ENCODE measurements around the gene EEF1AKMT2.
A peak's percentile ranks its signal among the peaks of the same experiment; 100 is the strongest.
"Not testable (repeated sequence)": the region's sequence is repeated elsewhere in the genome, so short reads cannot be mapped to it uniquely, and the experiment has no call there.

The EEF1AKMT2 gene

DNA sequence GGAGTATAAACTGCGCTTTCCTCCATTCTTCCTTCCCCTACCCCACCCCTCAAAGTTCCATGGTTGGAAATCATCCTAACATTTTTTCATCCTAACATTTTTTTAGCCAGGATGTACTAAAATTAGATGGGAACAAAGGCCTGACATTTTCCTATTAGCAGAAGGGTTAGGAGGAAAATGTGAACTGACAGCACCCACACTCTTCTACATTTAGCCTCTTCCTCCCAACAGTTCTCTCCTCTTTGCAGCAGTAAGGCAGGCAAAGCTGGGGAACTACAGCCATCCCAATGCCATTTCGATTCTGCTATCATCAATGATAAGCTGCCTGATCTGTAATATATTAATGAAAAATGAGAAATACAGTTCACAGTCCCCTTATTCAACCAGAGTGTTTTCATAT lies 36.1 kb downstream of the EEF1AKMT2 start:
- no peak for DNase-seq (ENCODE audit: low read depth)

DNA sequence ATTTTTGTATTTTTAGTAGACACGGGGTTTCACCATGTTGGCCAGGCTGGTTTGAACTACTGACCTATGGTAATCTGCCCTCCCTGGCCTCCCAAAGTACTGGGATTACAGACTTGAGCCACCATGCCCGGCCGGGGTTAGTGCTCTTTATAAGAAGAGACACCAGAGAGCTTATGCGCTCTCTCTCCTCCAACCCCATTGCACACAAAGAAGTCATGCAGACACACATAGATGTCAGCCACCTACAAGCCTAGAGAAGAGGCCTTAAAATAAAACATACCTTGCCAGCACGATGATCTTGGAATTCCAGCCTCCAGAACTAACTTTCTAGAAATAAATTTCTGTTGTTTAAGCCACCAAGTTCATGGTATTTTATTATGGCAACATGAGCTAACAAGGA lies 37.5 kb downstream of the EEF1AKMT2 start:
- no peak for DNase-seq (ENCODE audit: low read depth)

DNA sequence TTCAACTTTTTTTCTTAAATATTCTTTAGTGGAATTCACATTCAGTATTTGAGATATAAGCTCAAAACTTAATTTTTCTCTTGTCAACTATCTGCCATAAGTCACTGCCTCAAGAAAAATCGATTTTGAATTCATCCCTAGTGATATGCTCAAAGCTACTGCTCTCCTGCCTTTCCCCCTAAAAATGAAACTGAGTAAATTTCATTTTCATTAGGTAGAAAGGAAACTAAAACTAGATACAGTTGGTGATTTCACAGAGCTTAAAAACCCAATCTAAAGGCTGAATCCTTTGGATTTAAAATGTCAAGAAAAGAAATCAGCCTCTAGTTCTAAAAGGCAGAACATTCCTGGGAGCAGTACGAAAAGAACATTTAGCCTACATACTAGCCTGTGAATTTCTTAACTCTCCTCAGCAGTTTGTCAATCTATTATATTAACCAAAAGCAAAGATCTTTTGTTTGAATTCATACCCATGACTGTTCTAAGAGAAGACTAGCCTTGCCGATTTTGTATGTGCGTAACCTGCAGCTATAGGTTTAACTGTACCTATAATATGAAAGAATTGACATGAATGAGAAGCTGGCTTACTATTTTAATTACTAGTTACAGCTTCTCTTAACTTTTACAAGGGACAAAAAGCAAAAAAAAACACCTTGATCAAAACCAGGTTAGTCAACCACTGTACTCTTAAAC lies 42.6 kb downstream of the EEF1AKMT2 start:
- DNase-seq (ENCODE audit: low read depth), result no peak

DNA sequence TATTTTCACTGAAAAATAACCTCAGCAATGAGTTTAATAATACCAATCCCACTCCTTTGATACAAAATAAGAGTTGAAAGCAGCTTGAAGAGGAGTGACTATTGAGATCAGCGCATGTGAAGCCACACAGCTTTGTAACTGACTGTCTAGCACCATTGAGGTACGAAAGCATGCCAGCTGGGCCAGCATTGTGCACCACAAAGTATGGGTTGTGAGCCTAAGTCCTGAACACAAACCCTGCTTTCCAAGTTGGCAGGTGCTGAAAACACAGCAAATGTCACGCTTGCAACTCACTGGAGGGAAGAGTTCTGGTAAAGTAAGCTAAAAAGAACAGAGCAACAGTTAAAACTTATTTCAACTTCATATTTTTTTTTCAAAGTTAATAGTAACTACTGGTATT lies 43.5 kb downstream of the EEF1AKMT2 start:
- DNase-seq (ENCODE audit: low read depth), result no peak

DNA sequence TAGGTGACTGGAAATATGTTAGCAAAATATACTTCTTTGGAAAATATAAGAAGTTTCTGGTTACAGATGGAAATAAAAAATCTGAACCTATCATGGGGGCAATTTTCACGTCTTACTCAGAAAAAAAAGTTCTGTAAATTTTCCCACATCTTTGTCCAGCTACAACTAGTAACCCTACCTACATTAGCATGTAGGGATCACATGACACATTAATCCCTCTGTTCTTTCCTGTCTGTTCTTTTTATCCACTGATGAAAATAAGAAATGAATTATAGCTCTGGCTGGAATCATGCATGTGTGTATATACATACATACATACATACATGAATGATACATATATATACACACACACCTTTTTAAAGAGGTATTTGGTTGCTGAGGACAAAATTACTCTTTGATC lies 43.9 kb downstream of the EEF1AKMT2 start:
- DNase-seq (ENCODE audit: low read depth), result no peak

DNA sequence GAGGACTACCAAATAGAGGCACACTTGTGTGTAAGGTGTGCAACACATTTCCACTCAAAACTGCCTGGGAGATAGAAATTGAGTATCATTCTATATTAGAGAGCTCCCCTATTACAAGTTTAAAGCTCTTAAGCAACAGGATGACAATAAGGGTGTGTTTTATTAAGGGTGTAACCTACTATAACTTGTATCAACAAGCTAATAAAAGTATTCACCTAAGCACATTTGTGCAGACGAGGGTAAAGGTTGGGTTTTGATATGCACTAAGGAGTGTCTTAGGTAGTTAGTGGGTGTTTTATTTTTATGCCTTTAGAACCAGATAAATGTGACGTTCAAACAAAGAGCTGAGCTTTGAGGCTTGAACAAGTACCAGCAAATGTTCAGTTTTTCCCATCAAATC lies 44.7 kb downstream of the EEF1AKMT2 start:
- DNase-seq (ENCODE audit: low read depth), result no peak

DNA sequence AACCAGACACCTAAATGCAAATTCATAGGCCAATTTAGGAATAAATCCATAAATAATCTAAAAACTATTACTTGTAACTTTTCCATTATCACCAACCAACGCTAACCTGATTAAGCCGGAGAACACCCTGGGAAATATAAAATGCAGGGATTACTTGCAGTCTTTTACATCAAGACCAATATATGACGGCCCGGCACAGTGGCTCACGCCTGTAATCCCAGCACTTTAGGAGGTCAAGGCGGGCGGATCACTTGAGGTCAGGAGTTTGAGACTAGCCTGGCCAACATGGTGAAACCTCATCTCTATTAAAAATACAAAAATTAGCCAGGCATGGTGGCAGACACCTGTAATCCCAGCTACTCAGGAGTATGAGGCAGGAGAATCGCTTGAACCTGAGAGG lies 45.2 kb downstream of the EEF1AKMT2 start:
- not testable (repeated sequence) for DNase-seq (ENCODE audit: low read depth)

DNA sequence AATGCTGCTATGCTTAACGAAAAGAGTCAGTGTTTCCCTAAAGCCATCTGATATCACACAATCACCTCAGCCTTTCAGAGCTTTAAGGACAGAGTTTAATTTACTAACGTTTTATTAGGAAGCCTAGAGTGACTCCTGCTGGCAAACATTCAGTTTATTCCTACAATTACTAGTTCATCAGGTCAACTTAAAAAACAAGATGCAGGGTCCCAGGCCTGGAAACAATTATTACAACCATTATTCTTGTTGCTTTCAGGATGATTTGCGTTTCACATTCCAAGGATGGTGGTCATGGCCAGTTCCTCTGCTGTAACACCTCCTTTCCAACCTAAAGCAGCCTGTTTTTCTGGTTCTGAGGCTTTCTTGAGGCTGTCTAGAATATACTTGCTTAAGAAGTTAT lies 46.0 kb downstream of the EEF1AKMT2 start:
- DNase-seq (ENCODE audit: low read depth), result no peak

DNA sequence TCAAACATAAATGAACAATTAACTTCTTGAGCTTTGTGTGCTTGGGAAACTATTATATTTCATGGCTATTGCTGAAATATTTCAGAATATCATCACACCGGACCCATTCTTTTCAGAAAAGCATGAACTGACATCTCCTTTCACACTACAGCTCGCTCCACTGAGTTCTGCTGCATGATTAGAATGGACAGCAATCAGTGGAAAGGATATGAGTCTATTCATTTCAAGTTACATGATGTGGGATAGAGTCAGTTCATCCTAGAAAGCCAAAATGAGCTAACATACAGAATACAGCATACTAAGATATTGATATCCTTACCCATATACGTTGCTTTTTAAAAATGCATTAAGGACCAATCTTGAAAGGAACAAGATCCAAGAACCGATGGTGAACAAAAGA lies 46.4 kb downstream of the EEF1AKMT2 start:
- DNase-seq (ENCODE audit: low read depth), result no peak

DNA sequence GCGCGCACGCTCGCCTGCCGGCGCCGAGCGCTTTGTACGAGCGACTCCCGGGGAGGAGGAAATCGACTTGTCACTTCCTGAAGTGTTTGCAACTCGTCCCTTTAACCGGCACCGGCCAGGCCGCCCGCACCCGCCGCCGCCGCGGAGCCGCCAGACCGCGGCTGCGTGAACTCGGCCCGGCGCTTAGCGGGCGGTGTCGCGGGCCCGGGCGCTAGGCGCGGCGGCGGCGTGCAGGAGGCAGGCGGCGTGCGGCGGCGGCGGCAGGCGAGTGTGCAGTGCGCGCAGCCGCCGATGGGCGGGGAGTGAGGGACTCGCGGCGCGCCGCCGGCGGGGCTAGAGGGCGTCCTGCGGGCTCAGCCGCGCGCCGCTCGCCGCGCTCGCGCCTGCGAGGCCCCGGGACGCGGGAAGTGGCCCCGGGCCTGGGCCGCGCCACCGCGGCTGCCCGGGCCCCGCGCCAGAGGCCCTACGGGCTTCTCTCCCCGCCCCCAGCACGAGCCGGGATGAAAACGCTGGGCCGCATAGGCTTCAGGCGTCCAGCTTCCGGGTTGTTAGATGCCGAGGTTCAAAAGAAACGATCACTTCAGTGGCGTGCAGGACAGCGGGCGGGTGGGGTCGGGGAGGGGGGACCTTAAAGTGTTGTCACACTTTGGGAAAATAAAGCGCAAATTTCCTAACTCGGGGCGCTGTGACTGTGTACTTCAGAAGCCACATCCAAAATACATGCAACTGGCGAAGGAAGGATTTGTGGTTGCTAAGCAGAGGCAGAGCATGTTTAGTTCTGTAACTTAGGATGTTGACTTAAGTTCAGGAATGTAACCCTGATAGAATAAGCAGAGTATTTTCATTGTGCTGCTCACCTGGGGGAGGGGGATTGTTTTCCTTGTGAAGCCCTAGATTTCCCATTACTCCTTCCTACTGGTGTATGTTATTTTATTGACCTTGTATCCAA lies 47.3 kb downstream of the EEF1AKMT2 start, which contains the start of gene FAM53B:
TSS of gene FAM53B (minus strand) at position 277 of the 949 bp plus-strand sequence. CDS start 37,665 bp downstream, outside the sequence.
- peak; percentile 74 for DNase-seq (ENCODE audit: low read depth)

DNA sequence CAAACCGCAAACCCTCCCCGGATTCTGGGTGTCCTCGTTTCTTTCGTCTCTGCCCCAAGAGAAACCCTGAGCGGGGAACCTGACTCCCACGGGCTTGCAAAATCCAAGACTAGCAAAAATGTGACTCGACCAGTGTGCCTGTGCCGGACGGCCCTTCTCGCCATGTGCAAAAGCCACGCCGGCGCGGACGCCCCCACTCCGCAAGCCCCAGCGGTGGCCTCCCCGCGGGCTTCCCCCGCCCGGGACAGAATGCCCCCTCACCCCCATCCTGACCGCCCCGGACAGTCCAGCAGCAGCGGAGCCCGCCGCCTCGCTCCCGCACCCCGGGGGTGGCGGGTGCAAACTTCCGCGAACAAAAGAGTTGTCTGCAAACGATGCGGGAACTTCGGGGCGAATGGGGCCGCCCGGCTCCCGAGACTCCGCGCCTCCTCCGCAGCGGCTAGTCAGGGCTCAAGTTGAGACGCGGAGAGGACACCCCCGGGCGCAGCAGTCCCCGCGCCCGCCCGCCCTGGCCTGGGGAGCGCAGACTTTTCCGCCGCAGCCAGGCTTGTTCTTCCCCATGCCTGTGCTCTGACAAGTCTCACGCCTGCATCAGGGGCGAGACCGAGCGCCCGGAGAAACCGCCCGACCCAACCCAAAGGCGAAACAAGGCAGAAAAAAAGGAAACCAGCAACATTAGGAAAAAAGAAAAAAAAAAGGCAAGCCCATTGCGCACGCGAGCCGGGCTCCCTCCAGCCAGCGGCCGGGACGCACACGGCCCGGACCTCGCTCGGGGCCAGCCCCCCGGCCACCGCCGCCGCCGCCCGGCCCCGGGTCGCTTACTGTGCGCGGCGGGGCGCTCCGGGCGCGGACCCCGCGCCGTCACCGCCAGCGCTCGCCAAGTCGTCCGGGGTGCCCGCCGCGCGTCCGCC lies 48.2 kb downstream of the EEF1AKMT2 start:
- DNase-seq (ENCODE audit: low read depth), result no peak

DNA sequence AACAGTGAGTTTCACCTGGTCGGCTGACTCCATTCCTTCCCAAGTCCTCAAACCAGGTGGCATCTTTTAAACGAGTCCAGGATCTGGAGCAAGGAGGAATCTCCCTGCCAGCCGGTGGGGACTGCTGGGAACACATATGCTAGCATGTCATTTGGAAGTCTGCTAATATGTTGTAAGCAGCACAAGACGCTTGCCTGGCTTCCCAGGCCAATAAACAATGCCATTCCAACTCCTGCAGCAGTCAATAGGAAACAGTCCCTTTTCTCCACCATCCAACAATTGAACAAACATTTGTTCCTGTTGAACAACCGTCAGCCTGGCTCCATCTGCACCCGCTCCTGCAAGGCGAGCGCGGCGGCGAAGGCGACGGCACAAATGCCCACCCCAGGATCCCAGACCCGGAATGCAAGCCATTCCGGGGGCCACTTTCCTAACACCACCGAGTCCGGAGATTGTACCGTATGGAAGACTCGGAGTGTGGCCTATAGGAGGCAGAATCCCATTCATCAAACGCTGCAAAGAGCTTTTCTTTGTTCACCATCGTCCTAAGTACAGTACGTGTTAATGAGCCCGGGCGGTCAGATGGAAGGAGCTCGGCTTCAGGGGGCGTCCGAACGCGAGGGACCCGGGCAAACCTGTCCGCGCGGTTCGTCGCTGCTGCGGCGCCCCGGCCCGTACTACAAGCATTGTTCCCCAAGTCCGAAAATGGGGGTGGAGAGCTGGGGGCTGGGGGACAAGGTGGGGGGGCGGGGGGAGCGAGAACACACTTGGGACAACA lies 49.1 kb downstream of the EEF1AKMT2 start:
- no peak for DNase-seq (ENCODE audit: low read depth)

DNA sequence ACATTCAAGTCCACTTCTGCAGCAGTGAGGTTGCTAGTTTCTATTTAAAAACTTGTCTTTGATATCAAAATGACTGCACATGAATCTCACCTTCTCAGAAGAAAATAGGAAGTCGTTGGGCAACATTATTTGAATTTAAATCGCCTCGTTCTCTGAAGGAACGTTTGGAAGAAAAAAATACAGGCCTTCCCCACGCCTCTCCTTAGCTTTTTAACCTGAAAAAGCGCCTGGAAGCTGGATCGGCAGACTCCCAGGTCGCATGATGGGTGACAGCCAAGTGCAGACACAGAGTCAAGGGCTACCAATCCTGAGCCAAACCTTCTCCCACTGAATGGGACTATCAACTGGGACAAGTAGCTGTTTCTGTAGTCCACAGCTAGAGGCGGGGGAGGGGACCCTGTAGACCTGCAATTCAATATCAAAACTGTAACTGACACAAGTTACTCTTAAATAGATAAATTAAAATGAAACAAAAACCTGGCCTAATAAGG lies 49.7 kb downstream of the EEF1AKMT2 start:
- DNase-seq (ENCODE audit: low read depth), result no peak

DNA sequence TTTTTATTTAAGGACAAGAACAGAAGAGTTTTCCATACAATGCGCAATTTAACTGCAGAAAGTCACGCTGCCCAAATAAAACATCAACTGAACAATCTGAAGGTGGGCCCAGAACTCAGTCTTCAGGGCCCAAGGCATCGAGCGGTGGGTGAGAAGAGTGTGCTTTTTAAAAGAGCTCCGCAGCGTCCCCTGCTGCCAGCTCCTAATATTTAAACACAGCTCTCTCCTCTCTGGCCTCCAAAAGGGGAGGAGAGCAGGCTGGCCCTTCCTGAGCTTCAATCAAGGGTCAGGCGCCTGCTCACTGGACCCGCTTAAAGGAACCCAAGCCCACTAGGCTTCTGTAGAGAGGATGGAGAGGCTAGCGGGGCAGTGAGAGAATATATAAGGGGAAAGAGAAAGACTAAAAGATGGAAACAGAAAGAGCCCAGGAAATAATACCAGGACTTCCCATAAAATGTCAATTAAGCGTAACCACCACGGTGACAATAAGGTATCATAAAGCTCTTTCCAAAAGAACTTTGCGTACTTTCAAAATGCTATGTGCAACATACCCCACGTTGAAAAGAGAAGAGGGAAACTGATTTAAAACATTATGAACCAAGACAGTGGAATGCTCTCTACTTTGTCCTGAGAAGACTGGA lies 50.3 kb downstream of the EEF1AKMT2 start:
- peak; percentile 53 for DNase-seq (ENCODE audit: low read depth)

DNA sequence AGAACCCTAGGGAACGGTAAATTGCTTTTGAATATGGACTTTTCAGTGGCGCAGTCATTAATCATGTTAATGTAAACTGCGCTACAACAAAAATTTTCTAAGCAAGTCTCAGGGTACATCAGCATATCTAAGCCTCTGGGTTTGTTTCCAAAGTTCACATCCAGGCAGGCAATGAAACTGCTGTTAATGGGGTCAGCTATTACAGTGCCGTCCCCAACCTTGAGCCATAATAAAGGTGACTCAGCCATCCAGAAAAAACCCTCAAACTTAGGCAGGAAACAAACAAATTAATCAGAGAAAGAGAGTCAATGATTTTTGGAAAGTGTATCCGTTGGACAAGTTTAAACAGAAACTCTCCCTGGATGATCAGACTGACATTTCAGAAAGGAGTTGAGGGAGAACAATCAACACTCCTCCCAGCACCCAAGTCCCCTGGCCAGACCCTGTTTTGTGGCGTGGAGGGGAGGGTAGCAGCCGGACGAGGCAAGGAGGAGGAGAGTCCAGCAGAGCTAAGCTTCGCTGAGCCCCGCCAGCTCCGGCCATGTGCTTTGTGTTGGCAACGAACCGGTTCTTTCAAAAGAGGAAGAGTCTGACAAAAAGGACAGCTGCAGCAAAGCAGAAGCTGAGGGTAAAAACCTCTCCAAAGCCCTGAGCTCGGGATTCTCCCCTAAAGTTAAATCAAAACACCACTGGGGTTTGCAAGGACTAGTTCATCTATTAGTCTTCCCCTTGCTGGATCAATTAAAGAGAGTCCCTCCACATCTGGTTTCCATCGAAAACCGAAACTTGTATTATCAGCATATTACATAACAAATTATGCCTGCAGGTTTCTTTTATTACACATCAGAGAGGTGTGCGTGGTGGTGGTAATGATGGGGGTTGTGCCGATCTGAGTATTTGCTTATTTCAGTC lies 51.1 kb downstream of the EEF1AKMT2 start:
- DNase-seq (ENCODE audit: low read depth), result no peak

DNA sequence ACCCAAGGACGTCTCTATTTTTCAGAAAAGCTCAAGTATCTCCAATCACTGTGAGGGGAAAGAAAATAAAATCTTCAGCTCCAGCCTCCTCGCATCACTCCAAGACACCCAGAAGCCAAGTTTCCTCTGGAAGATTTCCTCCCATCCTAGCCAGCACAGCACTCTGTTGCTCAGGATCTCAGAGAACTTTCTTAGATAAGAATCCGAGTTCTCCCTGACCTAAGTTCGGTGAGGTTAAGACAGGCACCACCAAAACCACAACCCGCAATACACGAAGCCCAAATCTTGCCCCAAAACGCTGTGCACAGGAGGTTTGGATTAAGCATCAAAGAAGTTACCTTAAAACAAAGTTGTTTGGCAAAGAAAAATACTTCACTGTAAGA lies 51.7 kb downstream of the EEF1AKMT2 start:
- no peak for DNase-seq (ENCODE audit: low read depth)

DNA sequence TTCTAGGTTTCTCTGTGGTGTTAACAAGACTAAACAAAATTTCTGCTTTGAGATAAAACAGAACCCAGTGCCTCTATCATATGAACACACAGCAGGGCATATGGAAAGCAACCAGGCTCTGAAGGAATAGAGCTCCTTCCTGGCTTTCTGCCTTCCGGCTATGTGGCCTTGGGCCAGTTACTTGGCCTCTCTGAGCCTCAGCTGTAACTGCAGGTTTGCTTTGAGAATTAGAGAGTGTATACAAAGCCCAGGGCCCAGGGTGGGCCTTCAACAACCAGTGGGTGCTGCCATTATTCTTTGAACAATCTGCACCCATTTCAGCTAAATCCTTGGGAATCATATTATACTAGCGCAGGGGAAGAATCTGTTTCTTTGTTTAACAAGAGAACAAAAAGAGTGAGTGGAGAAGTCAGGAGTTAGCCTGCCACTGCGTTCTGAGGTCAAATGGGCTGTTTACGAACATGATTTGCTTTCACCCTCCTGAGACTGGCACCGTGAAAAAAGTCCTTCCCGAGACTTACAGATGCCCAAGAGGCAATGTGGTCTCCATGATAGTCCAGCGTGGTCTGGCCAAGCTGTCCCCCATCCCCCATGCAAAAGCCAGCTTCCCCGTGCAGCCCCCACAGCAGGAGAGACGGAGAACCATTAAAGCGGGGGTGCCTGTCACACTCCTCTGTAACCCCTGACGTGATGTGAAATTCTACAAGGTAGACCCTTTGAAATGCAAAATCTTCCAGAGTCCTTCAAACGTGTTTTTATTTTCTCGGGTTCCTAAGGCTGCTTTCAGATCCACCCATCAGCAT lies 52.4 kb downstream of the EEF1AKMT2 start:
- DNase-seq (ENCODE audit: low read depth), result no peak

DNA sequence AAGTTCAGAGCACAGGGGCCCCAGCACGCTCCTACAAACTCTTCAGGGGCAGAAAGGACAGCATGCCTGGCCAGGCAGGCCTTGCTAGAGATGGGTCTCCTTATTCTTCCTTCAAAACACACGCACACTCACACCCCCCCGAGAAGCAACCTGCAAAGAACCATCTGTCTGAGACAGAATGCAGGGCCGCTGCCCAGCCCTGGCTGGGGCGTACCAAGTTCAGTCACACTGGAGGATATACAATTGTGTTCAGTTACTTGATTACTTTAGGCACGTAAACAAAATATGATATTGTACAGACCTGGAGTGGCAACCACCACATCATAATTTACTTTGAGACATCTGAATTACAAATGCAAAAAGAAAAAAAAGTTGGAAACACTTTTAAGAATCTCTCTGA lies 53.2 kb downstream of the EEF1AKMT2 start:
- no peak for DNase-seq (ENCODE audit: low read depth)

DNA sequence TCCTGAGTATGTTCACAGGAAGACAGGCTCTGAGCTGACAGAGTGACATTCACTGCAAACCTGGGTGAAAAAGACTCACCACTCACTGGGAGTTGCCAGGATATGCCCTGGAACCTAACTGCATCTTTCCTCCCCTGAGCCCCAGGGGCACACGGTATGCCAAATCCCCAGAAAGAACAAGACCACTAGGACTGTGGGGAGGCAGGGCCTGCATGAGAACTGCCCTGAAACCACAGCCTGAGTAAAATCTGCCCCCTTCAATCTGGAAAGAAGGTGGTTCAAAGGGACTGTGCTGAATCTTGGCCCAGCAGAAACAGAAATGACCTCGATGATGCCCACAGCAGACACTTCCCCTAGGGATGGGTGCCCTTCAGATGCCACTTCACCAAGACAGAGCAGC lies 54.0 kb downstream of the EEF1AKMT2 start:
- no peak for DNase-seq (ENCODE audit: low read depth)
